ENCODE data around the gene PLCH1.

GRCh38 chr3:155771126-155771525 is 26.3 kb upstream of the PLCH1 start:
- TF ChIP-seq CTCF (conservative IDR thresholded peaks at IDR 0.05; ENCODE audit: low read depth in 2 of 2): no peak
- no peak for TF ChIP-seq EZH2phosphoT487 (IDR thresholded peaks at IDR 0.05; ENCODE audit: unreplicated experiment)
- TF ChIP-seq JUNB (IDR thresholded peaks at IDR 0.05; ENCODE audit: unreplicated experiment): no peak
- no peak for TF ChIP-seq EZH2 (IDR thresholded peaks at IDR 0.05; ENCODE audit: low read depth, unreplicated experiment)
- TF ChIP-seq POLR2AphosphoS5 (IDR thresholded peaks at IDR 0.05; ENCODE audit: low read depth): no peak
- no peak for TF ChIP-seq REST (IDR thresholded peaks at IDR 0.05; ENCODE audit: unreplicated experiment)
- no peak for TF ChIP-seq ZNF462 (CRISPR knock-in tag; IDR thresholded peaks at IDR 0.05)
- TF ChIP-seq CREB1 (CRISPR knock-in tag; IDR thresholded peaks at IDR 0.05; ENCODE audit: low read depth): no peak
